HepG2 (cell line): ENCODE data around the gene HLA-DOA. TPM values are rescaled to one million over a fixed set of nuclear protein-coding genes. Genes with fewer than 3 reads are reported as not detected.

Source experiments
- ATAC-seq: fragments of 200-7000 bp; cut with Tn5 transposase; 3 replicates; pipeline ENCODE4 v1.9.1; 2020; ENCODE audit warnings: mild to moderate bottlenecking, moderate library complexity
- BruUV-seq: library from RNA; stranded (reverse); fragments of 400-500 nt; replicated peaks from 2 replicates; lab custom pipeline; 2021; lab: Mats Ljungman, UMichigan
- CTCF ChIA-PET: fragments of 300-600 bp; formaldehyde crosslinking; extraction: SDS; loops from one replicate; lab custom pipeline; 2021; ENCODE audit warnings: low total read pairs, inconsistent platforms, low intra/inter-chr PET ratio; lab: Yijun Ruan, JAX
- POLR2A ChIA-PET: fragments of 350-600 bp; sonication (Branson Sonifier 250); formaldehyde crosslinking; loops from one replicate; lab custom pipeline; 2020; ENCODE audit warnings: antibody characterized with exemption, inconsistent platforms; lab: Yijun Ruan, JAX
- DNase-seq: peaks from one replicate; pipeline ENCODE4 v3.0.0-alpha.2; 2015; ENCODE audit warnings: low spot score
- FAIRE-seq: peaks from 3 replicates; lab custom pipeline; 2011; peaks lifted over from hg19 to GRCh38; lab: Jason Lieb, UNC
- H2AFZ ChIP-seq: one replicate; pipeline ENCODE4 v1.6.1; 2011; ENCODE audit warnings: low read length, inconsistent platforms
- H3K27ac ChIP-seq: fragments of 300-600 bp; 3 replicates; pipeline ENCODE4 v1.8.0; 2011; ENCODE audit warnings: mixed run types, mild to moderate bottlenecking, mixed read lengths, low read length, inconsistent platforms; ENCODE audit not compliant: insufficient read depth; ENCODE audit errors: extremely low read length
- H3K27me3 ChIP-seq, 2 experiments: fragments of 200-600 bp in 1 of 2; 2 replicates in 1 of 2; 3 replicates in 1 of 2; pipeline versions ENCODE4 v1.6.0 to v1.8.0; 2011; ENCODE audit warnings: low read length in 2 of 2, mild to moderate bottlenecking in 2 of 2, moderate library complexity in 2 of 2, inconsistent platforms in 1 of 2; ENCODE audit not compliant: insufficient read depth in 2 of 2, control insufficient read depth in 1 of 2
- H3K36me3 ChIP-seq, 2 experiments: fragments of 200-600 bp in 1 of 2; replicated peaks in 1 of 2; 2 replicates in 1 of 2; 3 replicates in 1 of 2; pipeline versions ENCODE4 v1.5.1 to v1.8.0; 2011; ENCODE audit warnings: low read length in 2 of 2, inconsistent platforms in 1 of 2; ENCODE audit not compliant: insufficient read depth in 2 of 2, control insufficient read depth in 1 of 2
- H3K4me1 ChIP-seq: 2 replicates; pipeline ENCODE4 v1.5.1; 2012; ENCODE audit warnings: low read length, inconsistent platforms; ENCODE audit not compliant: insufficient read depth
- H3K4me2 ChIP-seq: 2 replicates; pipeline ENCODE4 v1.6.0; 2011; ENCODE audit warnings: low read depth, low read length, inconsistent platforms
- H3K4me3 ChIP-seq, 3 experiments: fragments of 200-600 bp in 1 of 3; sonication (generic), shearing (Covaris generic) in 1 of 3; replicated peaks in 1 of 3; 2 replicates each; pipeline ENCODE4 v1.5.1; 2011 to 2016; ENCODE audit warnings: low read length in 3 of 3, inconsistent platforms in 2 of 3, low read depth in 2 of 3, mild to moderate bottlenecking in 2 of 3, control low read depth in 1 of 3, mixed read lengths in 1 of 3; ENCODE audit not compliant: insufficient read depth in 1 of 3
- H3K79me2 ChIP-seq: one replicate; pipeline ENCODE4 v1.6.1; 2011; ENCODE audit warnings: low read length, inconsistent platforms; ENCODE audit not compliant: insufficient read depth
- H3K9ac ChIP-seq: 2 replicates; pipeline ENCODE4 v1.6.0; 2011; ENCODE audit warnings: mild to moderate bottlenecking, low read depth, low read length, inconsistent platforms; ENCODE audit not compliant: insufficient read depth
- H3K9me3 ChIP-seq: 2 replicates; pipeline ENCODE4 v1.5.1; 2012; ENCODE audit warnings: mild to moderate bottlenecking, low read length
- H4K20me1 ChIP-seq: 2 replicates; pipeline ENCODE4 v1.6.0; 2011; ENCODE audit warnings: inconsistent platforms, mild to moderate bottlenecking, low read length, moderate library complexity; ENCODE audit not compliant: insufficient read depth
- ARID2 ChIP-seq: sonication (generic); formaldehyde crosslinking; IDR thresholded peaks from 2 replicates; pipeline ENCODE4 v1.8.1; 2022; ENCODE audit warnings: mild to moderate bottlenecking, missing genetic modification reagents, borderline replicate concordance
- BATF2 ChIP-seq: sonication (generic); formaldehyde crosslinking; IDR thresholded peaks from 2 replicates; pipeline ENCODE4 v1.8.0; 2022; ENCODE audit warnings: mild to moderate bottlenecking, missing genetic modification reagents, moderate library complexity
- CCDC6 ChIP-seq: sonication (generic); formaldehyde crosslinking; IDR thresholded peaks from 2 replicates; pipeline ENCODE4 v1.8.1; 2022; ENCODE audit warnings: mild to moderate bottlenecking, missing genetic modification reagents, moderate library complexity
- HCFC1 ChIP-seq: fragments of 150-350 bp; IDR thresholded peaks from 2 replicates; pipeline ENCODE4 v1.6.1; 2014; ENCODE audit warnings: low read depth, low read length
- HNF4A ChIP-seq: sonication (generic); formaldehyde crosslinking; IDR thresholded peaks from 2 replicates; pipeline ENCODE4 v1.4.0; 2020; ENCODE audit warnings: missing genetic modification reagents
- KLF15 ChIP-seq: sonication (generic); formaldehyde crosslinking; IDR thresholded peaks from 2 replicates; pipeline ENCODE4 v1.8.1; 2023; ENCODE audit warnings: borderline replicate concordance, mild to moderate bottlenecking, inconsistent platforms, missing genetic modification reagents, mixed read lengths
- MTF2 ChIP-seq: sonication (generic); formaldehyde crosslinking; IDR thresholded peaks from 2 replicates; pipeline ENCODE4 v1.5.0; 2020; ENCODE audit warnings: missing genetic modification reagents, borderline replicate concordance
- MXD3 ChIP-seq: IDR thresholded peaks from 2 replicates; pipeline ENCODE4 v1.6.1; 2016; ENCODE audit warnings: mild to moderate bottlenecking, missing biosample characterization, missing genetic modification reagents
- PITX1 ChIP-seq: sonication (generic); formaldehyde crosslinking; IDR thresholded peaks from 2 replicates; pipeline ENCODE4 v1.5.1; 2020; ENCODE audit warnings: mild to moderate bottlenecking, missing genetic modification reagents
- TARDBP ChIP-seq: sonication (generic); formaldehyde crosslinking; IDR thresholded peaks from 2 replicates; pipeline ENCODE4 v1.8.0; 2022; ENCODE audit warnings: mild to moderate bottlenecking, missing genetic modification reagents
- TCF12 ChIP-seq, 2 experiments: fragments of 450-650 bp in 1 of 2; sonication (generic) in 1 of 2; formaldehyde crosslinking in 1 of 2; IDR thresholded peaks; 2 replicates each; pipeline versions ENCODE4 v1.6.1 to v1.8.0; 2017 to 2022; ENCODE audit warnings: antibody characterized with exemption in 1 of 2, mild to moderate bottlenecking in 1 of 2, missing genetic modification reagents in 1 of 2, moderate library complexity in 1 of 2
- THYN1 ChIP-seq: sonication (generic); formaldehyde crosslinking; IDR thresholded peaks from 2 replicates; pipeline ENCODE4 v1.8.1; 2023; ENCODE audit warnings: low read depth, mild to moderate bottlenecking, moderate library complexity, missing genetic modification reagents, borderline replicate concordance
- ZBTB3 ChIP-seq: sonication (generic); formaldehyde crosslinking; IDR thresholded peaks from 2 replicates; pipeline ENCODE4 v1.4.0; 2020; ENCODE audit warnings: low read depth, mild to moderate bottlenecking, moderate library complexity, missing genetic modification reagents, borderline replicate concordance
- ZBTB37 ChIP-seq: sonication (generic); formaldehyde crosslinking; IDR thresholded peaks from 2 replicates; pipeline ENCODE4 v1.4.0; 2020; ENCODE audit warnings: mild to moderate bottlenecking, missing genetic modification reagents
- ZNF224 ChIP-seq: sonication (generic); formaldehyde crosslinking; IDR thresholded peaks from 2 replicates; pipeline ENCODE4 v1.5.0; 2020; ENCODE audit warnings: mild to moderate bottlenecking, missing genetic modification reagents
- ZNF468 ChIP-seq: sonication (generic); formaldehyde crosslinking; IDR thresholded peaks from 2 replicates; pipeline ENCODE4 v1.8.0; 2022; ENCODE audit warnings: mild to moderate bottlenecking, moderate library complexity, missing genetic modification reagents
- ZNF740 ChIP-seq: sonication (generic); formaldehyde crosslinking; IDR thresholded peaks from 2 replicates; pipeline ENCODE4 v1.4.0; 2020; ENCODE audit warnings: missing genetic modification reagents
- ZNF777 ChIP-seq: sonication (generic); formaldehyde crosslinking; IDR thresholded peaks from 2 replicates; pipeline ENCODE4 v1.4.0; 2020; ENCODE audit warnings: missing genetic modification reagents
- ZNF782 ChIP-seq: sonication (generic); formaldehyde crosslinking; IDR thresholded peaks from 2 replicates; pipeline ENCODE4 v1.4.0; 2020; ENCODE audit warnings: missing genetic modification reagents, mild to moderate bottlenecking, borderline replicate concordance
- ZNF788 ChIP-seq: sonication (generic); formaldehyde crosslinking; IDR thresholded peaks from 2 replicates; pipeline ENCODE4 v1.5.0; 2020; ENCODE audit warnings: mild to moderate bottlenecking, missing genetic modification reagents, borderline replicate concordance
- ZNF891 ChIP-seq: sonication (generic); formaldehyde crosslinking; IDR thresholded peaks from 2 replicates; pipeline ENCODE4 v1.5.0; 2020; ENCODE audit warnings: mild to moderate bottlenecking, missing genetic modification reagents
- ZSCAN31 ChIP-seq: sonication (generic); formaldehyde crosslinking; IDR thresholded peaks from 2 replicates; pipeline ENCODE4 v1.5.0; 2020; ENCODE audit warnings: low read depth, mild to moderate bottlenecking, missing genetic modification reagents
- WGBS: methylation state at CpG from one replicate; pipeline ENCODE4 v1.1.6; 2017; ENCODE audit warnings: low lambda C conversion rate; 5-methylcytosine and 5-hydroxymethylcytosine counted together
- in situ Hi-C: cut with HindIII; loops from 2 replicates; pipeline ENCODE4 v1.10.0; 2017; ENCODE audit warnings: low pct_unique_long_range_greater_than_20kb; ENCODE audit not compliant: extremely low pct_ligation_motif_present
- intact Hi-C: fragments of 100-400 bp; cut with micrococcal nuclease; formaldehyde crosslinking; loops from one replicate; pipeline ENCODE4 v1.10.0; 2022; ENCODE audit not compliant: unreplicated experiment
- polyA plus RNA-seq, 8 experiments: library from polyadenylated mRNA; depleted of rRNA in 3 of 8; stranded (reverse) in 7 of 8; unstranded in 1 of 8; fragments of >200 nt; fragmentation: Illumina TruSeq in 4 of 8; extraction: Trizol in 4 of 8; gene quantifications; 2 replicates each; pipeline versions ENCODE4 v1.2.1 to v1.2.3, GENCODE V29; 2011 to 2016; ENCODE audit warnings: low read depth in 4 of 8, missing spikeins in 1 of 8, mixed read lengths in 1 of 8; ENCODE audit not compliant: insufficient read depth in 1 of 8
- total RNA-seq, 5 experiments: library from RNA; depleted of rRNA; stranded (reverse); fragments of >200 nt; fragmentation: Illumina TruSeq; extraction: Trizol; gene quantifications; 2 replicates each; pipeline ENCODE4 v1.2.3, GENCODE V29; 2016; ENCODE audit warnings: low read depth in 1 of 5

HLA-DOA gene
- total and polyA plus RNA-seq, 2 of the 13 experiments (the other 11 are each of a cell fraction or from before 2014, with no cell fraction given) = 0.03 to 0.09 TPM

GRCh38 chr6:32971242-32971580, 38.2 kb downstream of the HLA-DOA start:
- FAIRE-seq = peak; percentile 4
- Histone ChIP-seq H3K9ac (peak overlapping the region; percentile 100), H3K4me2 (peak overlapping the region; percentile 91), H3K4me1 (peaks cover 47% of the 10 kb centered on the region), H3K27me3 (peaks cover 0 to 4% of the 10 kb centered on the region in 2 experiments; a peak in 1 of 5 replicates), H3K9me3 (no peaks in the 10 kb centered on the region), H3K4me3 (peak overlapping the region; percentile 75 to 96 (median 78)), H4K20me1 (peaks cover 42% of the 10 kb centered on the region), H3K27ac (peak overlapping the region; percentile 99), H3K36me3 (peaks cover 18 to 39% of the 10 kb centered on the region in 2 experiments), H3K79me2 (peaks cover 81% of the 10 kb centered on the region), H2AFZ (no peak overlapping the region)
- intact Hi-C loops (loop anchor here (5.0 kb wide), 1 partner anchor 226 kb away; no protein-coding TSS in a partner anchor), in situ Hi-C loops (loop anchor here (5.0 to 25.0 kb wide), 2 partner anchors 779 to 1059 kb away; partner anchors contain the start of genes GPSM3, PBX2 and ZBTB12)
- 45% methylated on average over 15 of the region's 15 CpGs for WGBS
- no peak for DNase-seq
- POLR2A ChIA-PET = interaction anchor here (0.6 to 10.5 kb wide), 55 partner anchors 8 to 1429 kb away, joined by 3 to 305 read pairs (median 5); partner anchors contain the start of genes ABHD16A, AGPAT1, ATF6B and B3GALT4
- CTCF ChIA-PET = no interaction called here
- ATAC-seq = no peak
- no TSS peak for BruUV-seq
- no peak; the same call in 1 of the 2 replicates for TF ChIP-seq ZNF740 (CRISPR knock-in tag)
- peak; percentile 6; the same call in 1 of the 2 replicates for TF ChIP-seq ZNF788 (CRISPR knock-in tag)
- no peak for TF ChIP-seq TARDBP (CRISPR knock-in tag)
- TF ChIP-seq KLF15 = no peak
- peak; percentile 30; the same call in 1 of the 2 replicates for TF ChIP-seq ZSCAN31 (CRISPR knock-in tag)
- 0 out of 2 replicates have a peak, but pooled peaks have one; percentile 22 for TF ChIP-seq ZNF224 (CRISPR knock-in tag)
- TF ChIP-seq ZNF468 = no peak
- no peak for TF ChIP-seq HCFC1
- TF ChIP-seq HNF4A (CRISPR knock-in tag) = no peak
- no peak for TF ChIP-seq MTF2 (CRISPR knock-in tag)
- no peak for TF ChIP-seq ARID2 (CRISPR knock-in tag)
- TF ChIP-seq ZNF777 (CRISPR knock-in tag) = no peak; the same call in 1 of the 2 replicates
- no peak for TF ChIP-seq ZBTB37 (CRISPR knock-in tag)
- 0 out of 2 replicates have a peak, but pooled peaks have one; percentile 45 for TF ChIP-seq PITX1 (CRISPR knock-in tag)
- no peak for TF ChIP-seq THYN1 (CRISPR knock-in tag)
- TF ChIP-seq TCF12 (IDR thresholded peaks at IDR 0.05) = no peak
- TF ChIP-seq TCF12 (CRISPR knock-in tag; IDR thresholded peaks at IDR 0.05) = no peak
- no peak for TF ChIP-seq MXD3 (CRISPR knock-in tag)
- peak; percentile 51; the same call in 1 of the 2 replicates for TF ChIP-seq ZNF891 (CRISPR knock-in tag)
- no peak for TF ChIP-seq CCDC6 (CRISPR knock-in tag)
- 0 out of 2 replicates have a peak, but pooled peaks have one; percentile 31 for TF ChIP-seq ZNF782 (CRISPR knock-in tag)
- 0 out of 2 replicates have a peak, but pooled peaks have one; percentile 57 for TF ChIP-seq ZBTB3 (CRISPR knock-in tag)
- TF ChIP-seq BATF2 (CRISPR knock-in tag) = no peak
